Lower leg skin (tissue), 4 donors: ENCODE measurements around the gene SPATA19. TPM values are rescaled to one million over a fixed set of nuclear protein-coding genes. Genes with fewer than 3 reads are reported as not detected.
"Not testable (repeated sequence)": the region's sequence is repeated elsewhere in the genome, so short reads cannot be mapped to it uniquely, and the experiment has no call there.

Experiments used
- DNase-seq, 2 donors: peaks; one replicate each; pipeline ENCODE4 v3.0.0-alpha.2; 2019; ENCODE audit warnings: low spot score in 2 of 2
- H3K4me3 ChIP-seq: fragments of 200-600 bp; sonication (generic); 2 replicates; pipeline ENCODE4 v1.5.1; 2017; ENCODE audit warnings: mild to moderate bottlenecking, low read depth; ENCODE audit not compliant: poor library complexity, severe bottlenecking
- POLR2A ChIP-seq, 2 donors: fragments of 450-650 bp; IDR thresholded peaks; one replicate each; pipeline ENCODE4 v1.6.1; 2016 to 2017; ENCODE audit warnings: antibody characterized with exemption in 2 of 2, mild to moderate bottlenecking in 1 of 2, moderate library complexity in 1 of 2
- WGBS, 2 donors: methylation state at CpG; one replicate each; pipeline ENCODE4 v1.1.5; 2018; 5-methylcytosine and 5-hydroxymethylcytosine counted together
- intact Hi-C: fragments of 100-400 bp; cut with DNase I; formaldehyde crosslinking; loops from one replicate; pipeline ENCODE4 v1.15.0; 2023; ENCODE audit warnings: low total_unique reads
- total RNA-seq, 4 donors: library from RNA; depleted of rRNA; stranded (reverse); fragments of >200 nt; gene quantifications; one replicate each; pipeline ENCODE4 v1.1.0, GENCODE V29; 2016
- TF ChIP-seq, protein P1 (sequence below), 3 donors: fragments of 450-650 bp; IDR thresholded peaks; one replicate each; pipeline ENCODE4 v1.5.1; 2016; ENCODE audit warnings: antibody characterized with exemption in 3 of 3, mild to moderate bottlenecking in 3 of 3, moderate library complexity in 2 of 3

The SPATA19 gene
- total RNA-seq, 4 donors from 2014 or later, result not detected

GRCh38 chr11:133865466-133865865, 20.2 kb upstream of the SPATA19 start:
- no peak for DNase-seq
- intact Hi-C loops, result no loop called here
- H3K4me3 ChIP-seq, result no peak overlapping the region
- no peak for TF ChIP-seq POLR2A (IDR thresholded peaks at IDR 0.05)
- TF ChIP-seq, protein P1, sequence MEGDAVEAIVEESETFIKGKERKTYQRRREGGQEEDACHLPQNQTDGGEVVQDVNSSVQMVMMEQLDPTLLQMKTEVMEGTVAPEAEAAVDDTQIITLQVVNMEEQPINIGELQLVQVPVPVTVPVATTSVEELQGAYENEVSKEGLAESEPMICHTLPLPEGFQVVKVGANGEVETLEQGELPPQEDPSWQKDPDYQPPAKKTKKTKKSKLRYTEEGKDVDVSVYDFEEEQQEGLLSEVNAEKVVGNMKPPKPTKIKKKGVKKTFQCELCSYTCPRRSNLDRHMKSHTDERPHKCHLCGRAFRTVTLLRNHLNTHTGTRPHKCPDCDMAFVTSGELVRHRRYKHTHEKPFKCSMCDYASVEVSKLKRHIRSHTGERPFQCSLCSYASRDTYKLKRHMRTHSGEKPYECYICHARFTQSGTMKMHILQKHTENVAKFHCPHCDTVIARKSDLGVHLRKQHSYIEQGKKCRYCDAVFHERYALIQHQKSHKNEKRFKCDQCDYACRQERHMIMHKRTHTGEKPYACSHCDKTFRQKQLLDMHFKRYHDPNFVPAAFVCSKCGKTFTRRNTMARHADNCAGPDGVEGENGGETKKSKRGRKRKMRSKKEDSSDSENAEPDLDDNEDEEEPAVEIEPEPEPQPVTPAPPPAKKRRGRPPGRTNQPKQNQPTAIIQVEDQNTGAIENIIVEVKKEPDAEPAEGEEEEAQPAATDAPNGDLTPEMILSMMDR (IDR thresholded peaks at IDR 0.05), result no peak
- WGBS, 2 donors, result 93 to 97% methylated on average over 11 of the region's 11 CpGs

GRCh38 chr11:133864756-133865155, 19.4 kb upstream of the SPATA19 start:
- 93 to 95% methylated on average over 14 to 26 of the region's 26 CpGs for WGBS, 2 donors
- intact Hi-C loops, result no loop called here
- TF ChIP-seq, protein P1 (IDR thresholded peaks at IDR 0.05), result no peak
- TF ChIP-seq POLR2A (IDR thresholded peaks at IDR 0.05), result no peak

DNA sequence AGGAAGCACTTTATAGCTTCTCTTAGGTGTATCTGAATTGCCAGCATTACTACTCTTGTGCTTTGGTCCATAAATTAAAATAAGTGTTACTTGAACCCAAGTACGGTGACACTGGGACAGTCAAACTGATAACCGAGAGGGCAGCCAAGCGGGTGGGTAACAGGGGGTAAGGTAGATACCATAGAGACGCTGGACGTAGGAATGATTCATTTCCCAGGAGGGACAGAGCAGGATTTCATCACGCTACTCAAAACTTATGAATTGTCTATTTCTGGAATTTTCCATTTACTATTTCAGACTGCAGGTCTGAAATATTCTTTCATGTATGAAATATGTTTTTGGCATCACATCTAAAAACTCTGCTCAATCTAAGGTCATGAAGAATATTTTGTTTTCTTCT, 14.8 kb upstream of the SPATA19 start:
- WGBS, 2 donors, result 59 to 60% methylated on average over 6 of the region's 6 CpGs
- H3K4me3 ChIP-seq, result no peak overlapping the region
- TF ChIP-seq, protein P1 (IDR thresholded peaks at IDR 0.05), result no peak
- no peak for TF ChIP-seq POLR2A (IDR thresholded peaks at IDR 0.05)
- intact Hi-C loops, result no loop called here
- no peak for DNase-seq

More at GRCh38 chr11:133864756-133865155, 19.4 kb upstream of the SPATA19 start:
- no peak overlapping the region for H3K4me3 ChIP-seq
- DNase-seq, result no peak

GRCh38 chr11:133854330-133854960, 9.1 kb upstream of the SPATA19 start:
- DNase-seq, intact Hi-C loops, H3K4me3 ChIP-seq: not testable (repeated sequence)
- WGBS, 2 donors, result 30 to 39% methylated on average over 12 to 13 of the region's 13 CpGs

DNA sequence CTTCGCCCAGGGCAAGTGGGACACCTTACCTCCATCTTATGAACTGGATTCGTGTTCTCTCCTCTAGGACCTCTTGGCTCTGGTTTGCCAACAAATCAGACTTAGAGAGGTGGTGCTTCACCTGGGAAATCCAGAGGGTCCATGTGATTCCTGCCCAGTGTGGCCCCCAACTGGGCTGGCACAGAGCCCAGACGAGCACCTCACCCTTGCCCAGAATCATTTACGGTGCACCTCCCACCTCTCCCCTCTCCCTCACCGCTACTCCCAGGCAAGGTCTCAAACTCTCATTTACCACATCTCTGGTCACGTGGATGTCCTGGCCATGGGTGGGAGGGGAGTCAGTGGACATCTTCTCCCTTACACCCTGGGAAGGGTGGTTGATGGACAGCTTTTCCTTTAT, 1.1 kb downstream of the SPATA19 start:
- intact Hi-C loops, result no loop called here
- TF ChIP-seq, protein P1 (IDR thresholded peaks at IDR 0.05), result no peak
- TF ChIP-seq POLR2A (IDR thresholded peaks at IDR 0.05), result no peak
- DNase-seq, result peak in 1 of 2 donors; percentile 80
- no peak overlapping the region for H3K4me3 ChIP-seq
- WGBS, 2 donors, result 57 to 70% methylated on average over 6 of the region's 6 CpGs

GRCh38 chr11:133843454-133843987, 1.8 kb downstream of the SPATA19 start:
- TF ChIP-seq POLR2A (IDR thresholded peaks at IDR 0.05), result no peak
- TF ChIP-seq, protein P1 (IDR thresholded peaks at IDR 0.05), result no peak
- no peak overlapping the region for H3K4me3 ChIP-seq
- intact Hi-C loops, result no loop called here
- DNase-seq, result peak in 1 of 2 donors; percentile 49
- 46 to 54% methylated on average over 10 to 13 of the region's 13 CpGs for WGBS, 2 donors
